Measurements from ENCODE around the gene SERPINA6.
A peak's percentile ranks its signal among the peaks of the same experiment; 100 is the strongest.

SERPINA6 gene

DNA sequence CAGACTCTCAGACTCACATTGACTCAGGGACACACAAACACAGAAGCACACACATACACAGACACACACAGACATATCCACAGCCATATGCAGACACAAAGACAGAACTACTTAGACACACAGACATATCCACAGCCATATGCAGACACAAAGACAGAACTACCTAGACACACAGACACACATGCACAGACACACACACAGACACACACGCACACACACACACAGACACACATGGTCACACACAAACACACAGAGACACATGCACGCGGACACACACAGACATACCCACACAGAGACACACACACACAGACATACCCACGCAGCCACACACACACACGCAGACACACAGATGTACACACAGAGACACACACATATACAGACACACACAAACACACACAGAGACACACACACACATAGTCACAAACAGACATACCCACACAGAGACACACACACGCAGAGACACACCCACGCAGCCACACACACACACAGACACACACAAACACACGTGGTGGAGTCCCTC, 39.5 kb upstream of the SERPINA6 start:
- H3K4me3 ChIP-seq (ENCODE audit: low read depth, low read length), result no peak overlapping the region
- no peak for TF ChIP-seq CTCF (IDR thresholded peaks at IDR 0.05; ENCODE audit: borderline replicate concordance, insufficient read depth, low read depth, low read length)

GRCh38 chr14:94361682-94362081, 38.5 kb upstream of the SERPINA6 start:
- H3K4me3 ChIP-seq (ENCODE audit: low read depth, low read length), result no peak overlapping the region
- TF ChIP-seq CTCF (IDR thresholded peaks at IDR 0.05; ENCODE audit: borderline replicate concordance, insufficient read depth, low read depth, low read length), result no peak

DNA sequence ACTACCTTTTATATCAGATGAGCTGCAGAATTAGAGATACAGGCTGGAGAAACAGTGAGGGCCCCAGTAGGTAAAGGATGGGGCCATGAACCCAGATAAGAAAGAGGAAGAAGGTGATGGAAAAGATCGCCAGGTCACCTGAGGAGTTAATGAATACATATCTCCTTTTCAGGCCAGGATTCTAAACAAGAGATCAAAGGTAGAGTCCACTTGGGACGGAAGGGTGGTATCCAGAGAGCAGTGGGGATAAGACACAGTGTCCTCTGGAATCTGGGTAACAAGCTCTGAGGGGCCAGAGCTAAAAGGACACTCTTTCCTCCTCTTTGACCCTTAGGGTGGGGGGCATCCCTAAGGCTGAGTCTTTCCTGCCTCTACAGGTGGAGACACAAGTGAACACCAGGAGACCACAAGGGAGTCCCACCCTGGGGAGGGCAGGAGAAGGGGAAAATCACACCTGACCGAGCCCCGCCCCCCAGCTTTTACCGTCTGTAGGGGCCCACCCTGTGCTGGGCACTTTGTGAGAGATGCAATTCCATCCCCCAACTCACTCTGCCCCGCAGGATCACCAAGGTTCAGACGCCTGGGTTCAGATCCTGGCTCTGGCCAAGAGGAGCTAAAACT, 37.9 kb upstream of the SERPINA6 start:
- no peak overlapping the region for H3K4me3 ChIP-seq (ENCODE audit: low read depth, low read length)
- no peak for TF ChIP-seq CTCF (IDR thresholded peaks at IDR 0.05; ENCODE audit: borderline replicate concordance, insufficient read depth, low read depth, low read length)

DNA sequence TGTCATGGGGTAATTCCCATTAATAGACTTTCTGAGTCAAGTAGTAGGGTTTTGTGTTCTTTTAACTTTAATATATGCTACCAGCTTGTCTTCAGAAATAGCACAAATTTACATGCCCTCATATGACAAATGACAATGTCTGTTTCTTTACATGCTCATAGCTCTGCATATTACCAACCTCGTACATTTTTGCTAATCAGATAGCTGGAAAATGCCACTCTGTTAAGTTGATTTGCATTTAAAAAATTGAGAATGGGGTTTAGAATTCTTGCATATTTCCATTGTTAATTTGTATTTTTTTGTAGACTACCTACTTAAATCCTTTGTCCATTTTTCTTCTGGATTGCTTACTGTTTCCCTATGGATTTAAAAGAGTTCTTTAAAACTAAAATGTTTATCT, 34.0 kb upstream of the SERPINA6 start:
- TF ChIP-seq CTCF (IDR thresholded peaks at IDR 0.05; ENCODE audit: borderline replicate concordance, insufficient read depth, low read depth, low read length), result no peak
- no peak overlapping the region for H3K4me3 ChIP-seq (ENCODE audit: low read depth, low read length)

- no peak for TF ChIP-seq CTCF (IDR thresholded peaks at IDR 0.05; ENCODE audit: borderline replicate concordance, insufficient read depth, low read depth, low read length)
- H3K4me3 ChIP-seq (ENCODE audit: low read depth, low read length), result no peak overlapping the region
Measured at GRCh38 chr14:94356379-94357056, 33.4 kb upstream of the SERPINA6 start.

DNA sequence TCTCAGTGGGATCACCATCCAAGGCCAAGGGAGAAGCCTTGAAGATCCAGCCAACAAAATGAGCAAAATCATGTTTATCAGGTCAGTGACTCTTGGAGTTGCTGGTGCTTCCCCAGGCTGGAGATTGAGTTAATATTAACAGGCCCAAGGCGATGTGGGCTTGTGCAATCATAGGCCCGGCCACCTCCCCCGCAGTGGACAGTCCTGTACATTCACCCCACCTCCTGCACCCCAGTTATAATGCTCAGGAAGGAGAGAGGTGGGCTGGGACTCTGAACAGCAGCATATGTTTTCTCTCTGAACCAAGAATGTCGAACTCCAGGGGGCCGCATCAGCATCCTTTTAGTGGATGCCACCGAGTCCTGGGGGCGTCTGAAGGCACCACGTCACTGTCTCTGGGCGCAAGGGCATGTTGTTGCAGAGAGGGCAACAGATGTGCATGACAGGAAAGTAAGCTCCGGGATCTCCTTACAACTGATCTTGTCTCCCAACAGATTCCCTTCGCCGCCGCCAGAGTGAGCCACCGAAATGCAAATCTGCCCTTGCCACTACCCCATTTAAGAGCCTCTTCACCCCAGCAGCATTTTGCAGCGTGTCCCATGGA, 32.2 kb upstream of the SERPINA6 start:
- no peak overlapping the region for H3K4me3 ChIP-seq (ENCODE audit: low read depth, low read length)
- peak; percentile 19; the same call in 1 of the 2 replicates for TF ChIP-seq CTCF (IDR thresholded peaks at IDR 0.05; ENCODE audit: borderline replicate concordance, insufficient read depth, low read depth, low read length)
